Measurements from ENCODE around the gene KLHL22.
"Not testable (repeated sequence)": the region's sequence is repeated elsewhere in the genome, so short reads cannot be mapped to it uniquely, and the experiment has no call there.

KLHL22 gene

GRCh38 chr22:20523086-20523983 lies 27.7 kb upstream of the KLHL22 start:
- no peak for DNase-seq (ENCODE audit: low read depth, low spot score)

GRCh38 chr22:20522134-20523004 lies 26.8 kb upstream of the KLHL22 start:
- DNase-seq (ENCODE audit: low read depth, low spot score), result no peak

- DNase-seq (ENCODE audit: low read depth, low spot score), result no peak
Observed at GRCh38 chr22:20520093-20520511, 24.5 kb upstream of the KLHL22 start.

GRCh38 chr22:20519558-20519957 lies 24.0 kb upstream of the KLHL22 start:
- no peak for DNase-seq (ENCODE audit: low read depth, low spot score)

- no peak for DNase-seq (ENCODE audit: low read depth, low spot score)
Observed at GRCh38 chr22:20517841-20518592, 22.4 kb upstream of the KLHL22 start.

- DNase-seq (ENCODE audit: low read depth, low spot score), result no peak
Observed at GRCh38 chr22:20517422-20517821, 21.8 kb upstream of the KLHL22 start.

- DNase-seq (ENCODE audit: low read depth, low spot score), result no peak
Observed at GRCh38 chr22:20516399-20516798, 20.8 kb upstream of the KLHL22 start.

- DNase-seq (ENCODE audit: low read depth, low spot score), result no peak
Observed at GRCh38 chr22:20514658-20515406, 19.2 kb upstream of the KLHL22 start.

- DNase-seq (ENCODE audit: low read depth, low spot score), result no peak
Observed at GRCh38 chr22:20511578-20512229, 16.1 kb upstream of the KLHL22 start.

- DNase-seq (ENCODE audit: low read depth, low spot score), result no peak
Observed at GRCh38 chr22:20510811-20511577, 15.4 kb upstream of the KLHL22 start.

- no peak for DNase-seq (ENCODE audit: low read depth, low spot score)
Observed at GRCh38 chr22:20509344-20510047, 13.9 kb upstream of the KLHL22 start.

GRCh38 chr22:20508815-20509271 lies 13.2 kb upstream of the KLHL22 start:
- no peak for DNase-seq (ENCODE audit: low read depth, low spot score)

- not testable (repeated sequence) for DNase-seq (ENCODE audit: low read depth, low spot score)
Observed at GRCh38 chr22:20508067-20508755, 12.6 kb upstream of the KLHL22 start.

- DNase-seq (ENCODE audit: low read depth, low spot score), result peak; percentile 80
Observed at GRCh38 chr22:20507253-20508066, 11.9 kb upstream of the KLHL22 start, which contains the start of gene MED15. Gene MED15, plus strand, starts transcription at chr22:20507610. Its CDS starts 69 bp downstream, at chr22:20507679.

- no peak for DNase-seq (ENCODE audit: low read depth, low spot score)
Observed at GRCh38 chr22:20506543-20507252, 11.1 kb upstream of the KLHL22 start.

GRCh38 chr22:20504293-20504922 lies 8.8 kb upstream of the KLHL22 start:
- not testable (repeated sequence) for DNase-seq (ENCODE audit: low read depth, low spot score)
